NCI-H524 (cell line): ENCODE measurements around the gene DEFB125.
"Not testable (repeated sequence)": the region's sequence is repeated elsewhere in the genome, so short reads cannot be mapped to it uniquely, and the experiment has no call there.

ENCODE experiments used
- DNase-seq, 2 experiments: peaks; one replicate each; lab custom pipeline; 2025; lab: John Stamatoyannopoulos, UW

DEFB125 gene, protein sequence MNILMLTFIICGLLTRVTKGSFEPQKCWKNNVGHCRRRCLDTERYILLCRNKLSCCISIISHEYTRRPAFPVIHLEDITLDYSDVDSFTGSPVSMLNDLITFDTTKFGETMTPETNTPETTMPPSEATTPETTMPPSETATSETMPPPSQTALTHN

GRCh38 chr20:87401-87800, at the start of gene DEFB125:
DEFB125 (plus strand) TSS chr20:87672; CDS start chr20:87710, 38 bp downstream.
- no peak for DNase-seq

DNA sequence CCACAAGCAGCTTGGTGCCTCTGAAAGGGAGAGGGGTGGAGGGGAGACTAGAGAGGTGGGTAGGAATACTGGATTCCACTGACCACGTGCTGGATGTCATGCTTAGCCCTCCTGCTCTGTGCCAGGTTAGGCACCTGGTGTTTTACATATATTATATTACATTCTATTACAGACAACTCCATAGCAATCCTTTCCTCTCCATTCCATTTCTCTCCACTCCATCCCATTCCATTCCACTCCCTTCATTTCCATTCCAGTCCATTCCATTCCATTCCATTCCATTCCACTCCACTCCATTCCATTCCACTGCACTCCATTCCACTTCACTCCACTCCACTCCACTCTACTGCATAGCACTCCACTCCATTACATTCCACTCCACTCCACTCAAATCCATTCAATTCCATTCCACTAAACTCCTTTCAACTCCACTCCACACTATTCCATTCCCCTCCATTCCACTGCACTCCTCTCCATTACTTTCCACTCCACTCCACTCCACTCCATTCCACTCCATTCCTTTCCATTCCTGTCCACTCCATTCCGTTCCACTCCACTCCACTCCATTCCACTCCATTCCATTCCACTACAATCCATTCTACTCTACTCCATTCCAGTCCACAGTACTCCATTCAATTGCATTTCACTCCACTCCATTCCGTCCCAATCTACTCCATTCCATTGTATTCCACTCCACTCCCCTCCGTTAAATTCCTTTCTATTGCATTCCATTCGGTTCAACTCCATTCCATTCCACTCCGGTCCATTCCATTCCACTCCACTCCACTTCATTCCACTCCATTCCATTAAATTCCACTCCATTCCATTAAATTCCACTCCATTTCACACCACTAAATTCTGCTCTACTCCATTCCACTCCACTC, 27.2 kb upstream of the DEFB125 start:
- DNase-seq, result no peak

GRCh38 chr20:61230-61629, 26.2 kb upstream of the DEFB125 start:
- DNase-seq, result no peak

GRCh38 chr20:61757-62156, 25.7 kb upstream of the DEFB125 start:
- DNase-seq, result no peak

GRCh38 chr20:62487-62886, 25.0 kb upstream of the DEFB125 start:
- no peak for DNase-seq

- DNase-seq, result no peak
Observed at GRCh38 chr20:64026-64603, 23.4 kb upstream of the DEFB125 start.

DNA sequence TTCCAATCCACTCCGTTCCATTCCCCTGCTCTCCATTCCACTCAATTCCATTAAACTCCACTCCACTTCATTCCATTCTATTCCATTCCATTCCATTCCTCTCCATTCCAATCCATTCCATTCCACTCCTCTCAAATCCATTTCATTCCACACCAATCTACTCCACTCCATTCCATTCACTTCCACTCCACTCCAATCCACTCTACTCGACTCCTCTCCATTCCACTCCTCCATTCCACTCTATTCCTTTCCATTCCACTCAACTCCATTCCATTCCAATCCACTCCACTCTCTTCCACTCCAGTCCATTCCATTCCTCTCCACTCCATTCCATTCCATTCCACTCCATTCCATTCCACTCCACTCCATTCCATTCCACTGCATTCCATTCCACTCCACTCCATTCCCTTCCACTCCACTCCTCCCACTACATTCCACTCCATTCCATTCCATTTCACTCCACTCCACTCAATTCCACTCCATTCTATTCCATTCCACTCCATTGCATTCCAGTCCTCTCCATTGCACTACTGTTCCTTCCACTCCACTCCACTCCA, 22.6 kb upstream of the DEFB125 start:
- no peak for DNase-seq

GRCh38 chr20:77231-77630, 10.2 kb upstream of the DEFB125 start:
- no peak for DNase-seq

DNA sequence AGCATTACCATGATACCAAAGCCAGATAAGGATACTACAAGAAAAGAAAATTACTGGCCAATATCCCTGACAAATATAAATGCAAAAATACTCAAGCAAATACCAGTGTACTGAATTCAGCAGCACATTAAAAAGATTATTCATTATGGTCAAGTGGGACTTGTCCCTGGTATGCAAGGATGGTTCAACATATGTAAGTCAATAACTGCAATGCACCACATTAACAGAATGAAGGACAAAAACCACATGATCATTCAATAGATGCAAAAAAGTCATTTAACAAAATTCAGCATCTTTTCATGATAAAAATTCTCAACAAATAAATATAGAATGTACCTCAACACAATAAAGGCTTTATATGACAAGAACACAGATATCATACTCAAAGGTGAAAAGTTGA, 9.1 kb upstream of the DEFB125 start:
- DNase-seq, result no peak

- no peak for DNase-seq
Observed at GRCh38 chr20:79565-79964, 7.9 kb upstream of the DEFB125 start.

DNA sequence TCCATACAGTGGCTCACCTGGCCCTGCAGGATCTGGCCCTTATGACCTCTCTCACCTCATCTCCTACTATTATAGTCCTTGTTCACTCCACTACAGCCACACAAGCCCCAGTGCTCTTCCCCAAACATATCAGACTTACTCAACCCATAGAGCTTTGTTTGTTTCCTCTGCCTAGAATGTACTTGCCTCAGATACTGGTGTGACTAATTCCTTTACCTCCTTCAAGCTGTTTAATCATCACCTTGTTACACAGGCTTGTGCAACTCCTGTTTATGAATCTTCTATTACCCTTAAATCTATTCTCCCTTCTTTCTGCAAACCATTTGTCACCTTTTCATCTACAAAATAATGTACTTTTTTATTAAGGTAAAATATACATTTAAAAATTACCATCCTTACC, 3.2 kb downstream of the DEFB125 start:
- no peak for DNase-seq

- DNase-seq, result no peak
Observed at GRCh38 chr20:93641-94040, 6.2 kb downstream of the DEFB125 start.

DNA sequence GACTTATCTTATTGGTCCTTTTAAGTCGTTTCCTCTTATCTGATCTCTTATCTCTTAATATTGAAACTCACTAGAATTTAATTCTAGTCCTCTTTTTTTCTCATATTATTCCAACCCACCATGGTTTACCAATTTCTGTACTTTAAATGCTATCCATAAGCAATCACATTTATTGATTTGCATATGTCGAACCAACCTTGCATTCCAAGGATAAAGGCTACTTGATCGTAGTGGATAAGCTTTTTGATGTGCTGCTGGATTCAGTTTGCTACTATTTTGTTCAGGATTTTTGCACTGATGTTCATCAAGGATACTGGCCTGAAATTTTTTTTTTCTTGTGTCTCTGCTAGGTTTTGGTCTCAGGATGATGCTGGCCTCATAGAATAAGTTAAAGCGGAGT, 7.7 kb downstream of the DEFB125 start:
- DNase-seq, result no peak

- not testable (repeated sequence) for DNase-seq
Observed at GRCh38 chr20:97691-98090, 10.2 kb downstream of the DEFB125 start.

GRCh38 chr20:101975-102374, 14.5 kb downstream of the DEFB125 start:
- DNase-seq, result no peak

DNA sequence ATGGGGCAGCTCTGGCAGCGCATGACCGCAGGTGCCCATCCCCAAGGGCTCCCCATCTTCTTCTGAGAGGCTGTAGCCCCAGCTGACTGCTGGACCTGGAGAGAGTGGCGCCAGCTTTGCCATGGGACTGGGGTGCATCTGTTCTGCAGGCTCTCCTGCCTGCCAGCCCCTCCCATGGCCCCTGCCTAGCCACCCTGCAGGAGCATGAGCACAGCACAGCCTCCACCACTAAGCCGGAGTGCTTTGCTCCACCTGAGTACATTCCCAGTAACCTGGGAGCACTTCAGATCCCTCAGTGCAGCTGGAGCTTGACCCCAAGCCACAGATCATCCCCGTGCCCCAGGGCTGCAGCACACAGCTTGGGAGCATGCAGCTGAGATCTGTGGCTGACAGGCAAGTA, 16.0 kb downstream of the DEFB125 start:
- DNase-seq, result no peak

- no peak for DNase-seq
Observed at GRCh38 chr20:112396-112795, 24.9 kb downstream of the DEFB125 start.

GRCh38 chr20:117518-117917, 30.0 kb downstream of the DEFB125 start:
- DNase-seq, result no peak

- not testable (repeated sequence) for DNase-seq
Observed at GRCh38 chr20:129786-130323, 42.4 kb downstream of the DEFB125 start.

DNA sequence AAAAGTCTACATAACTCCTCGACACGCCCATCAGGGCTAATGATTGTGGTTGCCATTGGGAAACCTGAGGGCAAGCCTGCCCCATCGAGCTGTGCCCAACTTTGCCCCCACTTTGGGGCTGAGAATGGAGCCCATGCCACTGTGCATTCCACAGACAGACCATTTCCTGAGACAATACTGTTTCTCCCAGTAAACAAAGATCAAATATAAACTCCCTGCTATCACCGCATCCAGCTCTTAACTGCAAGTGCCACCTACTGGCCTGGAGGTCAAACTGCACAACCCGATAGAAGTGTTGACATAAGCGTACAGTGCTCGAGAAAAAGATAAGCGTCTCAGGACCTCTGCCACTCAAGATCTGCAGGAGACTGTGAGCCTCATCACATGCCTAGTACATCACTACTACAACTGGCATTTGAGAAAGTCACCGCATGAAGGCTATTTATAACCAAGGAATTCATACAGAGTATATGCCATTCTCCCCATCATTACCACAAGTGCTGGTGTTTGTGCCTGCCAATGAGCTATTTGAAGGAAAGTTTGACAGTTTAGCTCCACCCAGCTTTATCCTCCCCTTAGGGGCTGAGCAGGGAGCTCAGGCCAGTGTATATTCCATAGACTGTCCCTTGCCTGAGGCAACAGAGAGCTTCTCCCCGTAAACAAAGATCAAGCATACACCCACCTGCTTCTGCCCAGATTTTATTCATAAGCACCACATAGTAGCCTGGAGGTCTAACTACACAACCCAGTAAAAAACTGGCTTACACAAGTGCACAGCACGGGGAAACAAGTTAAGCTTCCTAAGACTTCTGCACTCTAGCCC, 50.4 kb downstream of the DEFB125 start:
- peak; percentile 47 to 71 for DNase-seq

GRCh38 chr20:142290-142689, 54.8 kb downstream of the DEFB125 start, which contains the start of gene DEFB126:
DEFB126 (plus strand) TSS chr20:142590; CDS start chr20:142629, 39 bp downstream.
- DNase-seq, result no peak

DNA sequence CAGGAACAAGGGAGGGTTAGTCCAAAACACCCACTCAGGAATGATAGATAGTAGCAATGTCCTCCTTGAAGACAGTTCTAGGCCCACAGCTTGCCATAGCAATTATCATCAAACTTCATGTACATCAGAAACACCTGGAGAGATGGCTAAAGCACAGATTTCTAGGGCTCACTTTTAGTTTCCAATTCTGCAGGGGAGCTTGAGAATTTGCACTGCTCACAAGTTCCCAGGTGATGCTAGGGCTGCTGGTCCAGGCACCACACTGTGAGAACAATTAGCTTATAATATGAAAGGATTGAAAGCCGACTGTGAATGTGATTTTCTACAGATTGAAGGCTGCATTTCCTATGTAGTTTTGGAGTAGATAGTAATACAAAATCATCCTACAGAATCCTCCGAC, 58.4 kb downstream of the DEFB125 start:
- no peak for DNase-seq
